Panc1 (cell line): ENCODE measurements around the gene PHTF1. TPM values are rescaled to one million over a fixed set of nuclear protein-coding genes. Genes with fewer than 3 reads are reported as not detected.
"Not testable (repeated sequence)": the region's sequence is repeated elsewhere in the genome, so short reads cannot be mapped to it uniquely, and the experiment has no call there.

ENCODE experiments used
- ATAC-seq: fragments of 200-7000 bp; cut with Tn5 transposase; 2 replicates; pipeline ENCODE4 v1.9.1; 2020; ENCODE audit warnings: mild to moderate bottlenecking, moderate library complexity
- BruUV-seq: library from RNA; stranded (reverse); fragments of 400-500 nt; replicated peaks from 2 replicates; lab custom pipeline; 2021; lab: Mats Ljungman, UMichigan
- CTCF ChIA-PET: fragments of 300-600 bp; sonication (Branson Sonifier 250); formaldehyde crosslinking; loops from one replicate; lab custom pipeline; 2022; ENCODE audit warnings: antibody characterized with exemption; lab: Charles Lee
- POLR2A ChIA-PET: fragments of 300-600 bp; sonication (Branson Sonifier 250); formaldehyde crosslinking; loops from one replicate; lab custom pipeline; 2022; ENCODE audit warnings: antibody characterized with exemption; lab: Charles Lee
- DNase-seq: peaks from one replicate; pipeline ENCODE4 v3.0.0-alpha.2; 2010; ENCODE audit warnings: low read depth, low spot score
- H3K27ac ChIP-seq: 2 replicates; pipeline ENCODE4 v1.5.1; 2011; ENCODE audit warnings: mild to moderate bottlenecking, low read length, inconsistent platforms
- H3K27me3 ChIP-seq: fragments of 200-500 bp; sonication (Bioruptor generic); 2 replicates; pipeline ENCODE4 v1.6.0; 2014; ENCODE audit warnings: low read length, inconsistent platforms; ENCODE audit not compliant: control insufficient read depth, insufficient read depth
- H3K36me3 ChIP-seq: fragments of 200-500 bp; sonication (Bioruptor generic); 2 replicates; pipeline ENCODE4 v1.5.1; 2014; ENCODE audit warnings: inconsistent platforms, mild to moderate bottlenecking, low read length, moderate library complexity; ENCODE audit not compliant: control insufficient read depth, insufficient read depth
- H3K4me1 ChIP-seq: 2 replicates; pipeline ENCODE4 v1.5.1; 2011; ENCODE audit warnings: inconsistent platforms, mild to moderate bottlenecking, low read length, moderate library complexity; ENCODE audit not compliant: control insufficient read depth, insufficient read depth
- H3K4me3 ChIP-seq, 2 experiments: 2 replicates each; pipeline ENCODE4 v1.5.1; 2011 to 2012; ENCODE audit warnings: low read depth in 2 of 2, low read length in 2 of 2, mild to moderate bottlenecking in 2 of 2, inconsistent platforms in 1 of 2, moderate library complexity in 1 of 2
- H3K9me3 ChIP-seq: fragments of 200-500 bp; sonication (Bioruptor generic); 2 replicates; pipeline ENCODE4 v1.5.1; 2014; ENCODE audit warnings: low read depth, mild to moderate bottlenecking, inconsistent platforms, low read length, moderate library complexity; ENCODE audit not compliant: control insufficient read depth, insufficient read depth
- POLR2AphosphoS5 ChIP-seq: IDR thresholded peaks from 2 replicates; pipeline ENCODE4 v1.6.1; 2012; ENCODE audit warnings: mild to moderate bottlenecking, low read depth, low read length, moderate library complexity
- SIN3A ChIP-seq: IDR thresholded peaks from 2 replicates; pipeline ENCODE4 v1.6.1; 2012; ENCODE audit warnings: low read depth, mild to moderate bottlenecking, low read length, moderate library complexity, borderline replicate concordance; ENCODE audit not compliant: insufficient read depth
- TCF7L2 ChIP-seq: IDR thresholded peaks from 2 replicates; pipeline ENCODE4 v1.6.1; 2011; ENCODE audit warnings: mild to moderate bottlenecking, low read depth, low read length, inconsistent platforms
- in situ Hi-C: cut with HindIII; loops from 2 replicates; pipeline ENCODE4 v1.10.0; 2016; ENCODE audit warnings: low sequenced_read_pairs, low pct_unique_long_range_greater_than_20kb
- intact Hi-C: fragments of 100-400 bp; cut with micrococcal nuclease; formaldehyde crosslinking; loops from one replicate; pipeline ENCODE4 v1.10.0; 2022; ENCODE audit not compliant: unreplicated experiment
- total RNA-seq: library from RNA; stranded (reverse); gene quantifications from one replicate; pipeline ENCODE4 v1.2.1, GENCODE V29; 2021; ENCODE audit not compliant: unreplicated experiment
- TF ChIP-seq, protein P1 (sequence below), 2 experiments: IDR thresholded peaks; 2 replicates each; pipeline ENCODE4 v1.6.1; 2011 to 2012; ENCODE audit warnings: low read depth in 2 of 2, control low read depth in 1 of 2, low read length in 1 of 2, mild to moderate bottlenecking in 1 of 2, moderate library complexity in 1 of 2; ENCODE audit not compliant: insufficient read depth in 1 of 2
- TF ChIP-seq, protein P2 (sequence below): fragments of 450-650 bp; IDR thresholded peaks from 2 replicates; pipeline ENCODE4 v1.5.1; 2017; ENCODE audit warnings: mild to moderate bottlenecking

Gene PHTF1
- total RNA-seq, 1 experiment from 2014 or later, result 32.0 TPM

DNA sequence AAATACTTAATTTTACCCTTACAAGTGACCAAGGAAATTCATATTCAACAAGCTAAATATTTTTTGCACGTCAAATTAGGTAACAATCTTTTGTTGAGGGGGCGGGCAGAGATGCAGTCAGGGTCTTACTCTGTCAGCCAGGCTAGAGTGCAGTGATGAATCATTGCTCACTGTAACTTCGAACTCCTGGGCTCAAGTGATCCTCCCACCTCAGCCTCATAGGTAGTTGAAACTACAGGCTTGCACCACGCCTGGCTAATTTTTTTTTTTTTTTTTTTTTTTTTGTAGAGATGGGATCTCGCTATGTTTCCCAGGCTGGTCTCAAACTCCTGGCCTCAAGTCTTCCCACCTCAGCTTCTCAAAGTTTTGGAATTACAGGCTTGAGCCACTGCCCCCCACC, 26.5 kb downstream of the PHTF1 start:
- ATAC-seq (no peak), DNase-seq (no peak)
- ChIA-PET CTCF (no interaction called here), POLR2A (no interaction called here)
- no TSS peak for BruUV-seq
- intact Hi-C loops, result no loop called here
- in situ Hi-C loops, result no loop called here
- H3K4me3 ChIP-seq, result no peak overlapping the region
- no peaks in the 10 kb centered on the region for H3K27me3 ChIP-seq
- H3K27ac ChIP-seq, result no peak overlapping the region
- H3K4me1 ChIP-seq, result no peaks in the 10 kb centered on the region
- TF ChIP-seq POLR2AphosphoS5 (no peak), TCF7L2 (no peak), SIN3A (no peak)
- TF ChIP-seq, protein P1, sequence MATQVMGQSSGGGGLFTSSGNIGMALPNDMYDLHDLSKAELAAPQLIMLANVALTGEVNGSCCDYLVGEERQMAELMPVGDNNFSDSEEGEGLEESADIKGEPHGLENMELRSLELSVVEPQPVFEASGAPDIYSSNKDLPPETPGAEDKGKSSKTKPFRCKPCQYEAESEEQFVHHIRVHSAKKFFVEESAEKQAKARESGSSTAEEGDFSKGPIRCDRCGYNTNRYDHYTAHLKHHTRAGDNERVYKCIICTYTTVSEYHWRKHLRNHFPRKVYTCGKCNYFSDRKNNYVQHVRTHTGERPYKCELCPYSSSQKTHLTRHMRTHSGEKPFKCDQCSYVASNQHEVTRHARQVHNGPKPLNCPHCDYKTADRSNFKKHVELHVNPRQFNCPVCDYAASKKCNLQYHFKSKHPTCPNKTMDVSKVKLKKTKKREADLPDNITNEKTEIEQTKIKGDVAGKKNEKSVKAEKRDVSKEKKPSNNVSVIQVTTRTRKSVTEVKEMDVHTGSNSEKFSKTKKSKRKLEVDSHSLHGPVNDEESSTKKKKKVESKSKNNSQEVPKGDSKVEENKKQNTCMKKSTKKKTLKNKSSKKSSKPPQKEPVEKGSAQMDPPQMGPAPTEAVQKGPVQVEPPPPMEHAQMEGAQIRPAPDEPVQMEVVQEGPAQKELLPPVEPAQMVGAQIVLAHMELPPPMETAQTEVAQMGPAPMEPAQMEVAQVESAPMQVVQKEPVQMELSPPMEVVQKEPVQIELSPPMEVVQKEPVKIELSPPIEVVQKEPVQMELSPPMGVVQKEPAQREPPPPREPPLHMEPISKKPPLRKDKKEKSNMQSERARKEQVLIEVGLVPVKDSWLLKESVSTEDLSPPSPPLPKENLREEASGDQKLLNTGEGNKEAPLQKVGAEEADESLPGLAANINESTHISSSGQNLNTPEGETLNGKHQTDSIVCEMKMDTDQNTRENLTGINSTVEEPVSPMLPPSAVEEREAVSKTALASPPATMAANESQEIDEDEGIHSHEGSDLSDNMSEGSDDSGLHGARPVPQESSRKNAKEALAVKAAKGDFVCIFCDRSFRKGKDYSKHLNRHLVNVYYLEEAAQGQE (IDR thresholded peaks at IDR 0.05; ENCODE audit: insufficient read depth in 1 of 2, low read depth in 2 of 2, low read length in 1 of 2), result no peak
- TF ChIP-seq, protein P2, sequence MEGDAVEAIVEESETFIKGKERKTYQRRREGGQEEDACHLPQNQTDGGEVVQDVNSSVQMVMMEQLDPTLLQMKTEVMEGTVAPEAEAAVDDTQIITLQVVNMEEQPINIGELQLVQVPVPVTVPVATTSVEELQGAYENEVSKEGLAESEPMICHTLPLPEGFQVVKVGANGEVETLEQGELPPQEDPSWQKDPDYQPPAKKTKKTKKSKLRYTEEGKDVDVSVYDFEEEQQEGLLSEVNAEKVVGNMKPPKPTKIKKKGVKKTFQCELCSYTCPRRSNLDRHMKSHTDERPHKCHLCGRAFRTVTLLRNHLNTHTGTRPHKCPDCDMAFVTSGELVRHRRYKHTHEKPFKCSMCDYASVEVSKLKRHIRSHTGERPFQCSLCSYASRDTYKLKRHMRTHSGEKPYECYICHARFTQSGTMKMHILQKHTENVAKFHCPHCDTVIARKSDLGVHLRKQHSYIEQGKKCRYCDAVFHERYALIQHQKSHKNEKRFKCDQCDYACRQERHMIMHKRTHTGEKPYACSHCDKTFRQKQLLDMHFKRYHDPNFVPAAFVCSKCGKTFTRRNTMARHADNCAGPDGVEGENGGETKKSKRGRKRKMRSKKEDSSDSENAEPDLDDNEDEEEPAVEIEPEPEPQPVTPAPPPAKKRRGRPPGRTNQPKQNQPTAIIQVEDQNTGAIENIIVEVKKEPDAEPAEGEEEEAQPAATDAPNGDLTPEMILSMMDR, result no peak
- H3K9me3 ChIP-seq, result no peaks in the 10 kb centered on the region
- no peaks in the 10 kb centered on the region; the same call in 1 of the 2 replicates for H3K36me3 ChIP-seq

DNA sequence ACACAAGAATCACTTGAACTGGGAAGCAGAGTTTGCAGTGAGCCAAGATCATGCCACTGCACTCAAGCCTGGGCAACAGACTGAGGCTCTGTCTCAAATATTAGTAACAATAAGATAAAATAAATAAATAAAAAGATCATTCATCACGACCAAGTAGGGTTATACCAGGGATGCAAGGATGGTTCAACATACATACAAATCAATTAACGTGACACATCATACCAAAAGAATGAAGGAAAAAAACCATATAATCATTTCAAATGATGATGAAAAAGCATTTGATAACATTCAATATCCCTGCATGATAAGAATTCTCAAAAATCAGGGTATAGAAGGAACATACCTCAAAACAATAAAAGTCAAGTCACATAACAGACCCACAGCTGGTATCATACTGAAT, 38.3 kb downstream of the PHTF1 start:
- Histone ChIP-seq H3K9me3 (no peaks in the 10 kb centered on the region), H3K27me3 (no peaks in the 10 kb centered on the region), H3K4me3 (no peak overlapping the region), H3K4me1 (no peaks in the 10 kb centered on the region), H3K36me3 (no peaks in the 10 kb centered on the region; the same call in 1 of the 2 replicates), H3K27ac (no peak overlapping the region)
- DNase-seq (no peak), ATAC-seq (no peak)
- TF ChIP-seq, protein P2, result no peak
- TF ChIP-seq TCF7L2 (no peak), SIN3A (no peak), POLR2AphosphoS5 (no peak)
- TF ChIP-seq, protein P1 (IDR thresholded peaks at IDR 0.05; ENCODE audit: insufficient read depth in 1 of 2, low read depth in 2 of 2, low read length in 1 of 2), result no peak
- ChIA-PET CTCF (no interaction called here), POLR2A (no interaction called here)
- in situ Hi-C loops (no loop called here), intact Hi-C loops (no loop called here)
- BruUV-seq, result no TSS peak

DNA sequence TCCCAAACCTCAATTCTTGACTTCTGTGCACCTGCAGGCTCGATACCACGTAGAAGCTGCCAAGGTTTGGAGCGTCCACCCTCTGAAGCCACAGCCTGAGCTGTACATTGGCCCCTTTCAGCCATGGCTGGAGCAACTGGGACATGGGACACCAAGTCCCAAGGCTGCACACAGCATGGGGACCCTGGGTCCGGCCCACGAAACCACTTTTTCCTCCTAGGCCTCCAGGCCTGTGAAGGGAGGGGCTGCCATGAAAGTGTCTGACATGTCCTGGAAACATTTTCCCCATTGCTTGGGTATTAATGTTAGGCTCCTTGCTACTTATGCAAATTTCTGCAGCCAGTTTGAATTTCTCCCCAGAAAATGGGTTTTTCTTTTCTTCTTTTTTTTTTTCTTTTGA, 40.7 kb downstream of the PHTF1 start:
- in situ Hi-C loops, H3K4me3 ChIP-seq, CTCF ChIA-PET, POLR2A ChIA-PET, H3K27me3 ChIP-seq, H3K4me1 ChIP-seq, BruUV-seq, DNase-seq, H3K27ac ChIP-seq, ATAC-seq, intact Hi-C loops, H3K36me3 ChIP-seq, H3K9me3 ChIP-seq: not testable (repeated sequence)

DNA sequence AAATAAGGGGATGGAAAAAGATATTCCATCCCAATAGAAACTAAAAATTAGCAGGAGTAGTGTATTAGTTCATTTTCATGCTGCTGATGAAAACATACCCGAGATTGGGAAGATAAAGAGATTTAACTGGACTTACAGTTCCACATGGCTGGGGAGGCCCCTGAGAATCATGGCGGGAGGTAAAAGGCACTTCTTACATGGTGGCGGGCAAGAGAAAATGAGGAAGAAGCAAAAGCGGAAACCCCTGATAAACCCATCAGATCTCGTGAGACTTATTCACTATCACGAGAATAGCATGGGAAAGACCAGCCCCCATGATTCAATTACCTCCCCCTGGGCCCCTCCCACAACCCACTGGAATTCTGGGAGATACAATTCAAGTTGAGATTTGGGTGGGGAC, 41.8 kb downstream of the PHTF1 start:
- ATAC-seq, BruUV-seq, CTCF ChIA-PET: not testable (repeated sequence)

More for the DNA sequence above, 41.8 kb downstream of the PHTF1 start:
- intact Hi-C loops, H3K27me3 ChIP-seq, DNase-seq, H3K4me1 ChIP-seq, POLR2A ChIA-PET, H3K9me3 ChIP-seq, in situ Hi-C loops, H3K36me3 ChIP-seq, H3K27ac ChIP-seq, H3K4me3 ChIP-seq: not testable (repeated sequence)
